GM12873 (cell line): Measurements from ENCODE around the gene TMEM234.

Experiments
- CTCF ChIP-seq: IDR thresholded peaks from 2 replicates; pipeline ENCODE4 v1.5.1; 2012; ENCODE audit warnings: low read depth, mild to moderate bottlenecking, moderate library complexity, low read length, control low read depth; ENCODE audit not compliant: insufficient read depth; ENCODE audit errors: missing control alignments

The TMEM234 gene

GRCh38 chr1:32184650-32185049 is 37.5 kb downstream of the TMEM234 start:
- no peak for TF ChIP-seq CTCF

GRCh38 chr1:32182060-32182459 is 40.1 kb downstream of the TMEM234 start:
- no peak for TF ChIP-seq CTCF

GRCh38 chr1:32181563-32181962 is 40.6 kb downstream of the TMEM234 start:
- TF ChIP-seq CTCF, result no peak

- TF ChIP-seq CTCF, result no peak
Observed at GRCh38 chr1:32181065-32181464, 41.1 kb downstream of the TMEM234 start.

GRCh38 chr1:32180186-32181060 is 41.7 kb downstream of the TMEM234 start:
- TF ChIP-seq CTCF, result no peak

GRCh38 chr1:32179443-32180185 is 42.5 kb downstream of the TMEM234 start, which contains the start of gene TXLNA:
TXLNA (plus strand) TSS chr1:32179675; CDS start chr1:32180346, 671 bp downstream.
- TF ChIP-seq CTCF, result no peak

GRCh38 chr1:32179193-32179442 is 43.0 kb downstream of the TMEM234 start:
- TF ChIP-seq CTCF, result no peak
